Caco-2 (cell line): ENCODE results near the gene SCAP. TPM values are rescaled to one million over a fixed set of nuclear protein-coding genes. Genes with fewer than 3 reads are reported as not detected.

Source experiments
- BruUV-seq: library from RNA; stranded (reverse); fragments of 400-500 nt; replicated peaks from 2 replicates; lab custom pipeline; 2021; lab: Mats Ljungman, UMichigan
- CTCF ChIA-PET: fragments of 300-600 bp; sonication (Branson Sonifier 250); formaldehyde crosslinking; loops from one replicate; lab custom pipeline; 2022; ENCODE audit warnings: antibody characterized with exemption; lab: Charles Lee
- POLR2A ChIA-PET: fragments of 300-600 bp; sonication (Branson Sonifier 250); formaldehyde crosslinking; loops from one replicate; lab custom pipeline; 2022; ENCODE audit warnings: antibody characterized with exemption; lab: Charles Lee
- DNase-seq, 2 experiments: peaks; one replicate each; pipeline versions ENCODE4 v3.0.0 to v3.0.0-alpha.2; 2020 to 2022
- H3K27me3 ChIP-seq: replicated peaks from 2 replicates; pipeline ENCODE4 v1.6.0; 2011; ENCODE audit warnings: low read length; ENCODE audit not compliant: control insufficient read depth, insufficient read depth
- H3K36me3 ChIP-seq: 2 replicates; pipeline ENCODE4 v1.5.1; 2011; ENCODE audit warnings: low read length; ENCODE audit not compliant: control insufficient read depth, insufficient read depth
- H3K4me1 ChIP-seq: fragments of 250-450 bp; sonication (Bioruptor Pico); 2 replicates; pipeline ENCODE4 v1.5.1; 2020; ENCODE audit warnings: mild to moderate bottlenecking
- H3K4me3 ChIP-seq: 2 replicates; pipeline ENCODE4 v1.5.1; 2011; ENCODE audit warnings: low read depth, mild to moderate bottlenecking, control low read depth, low read length
- H3K9me3 ChIP-seq: fragments of 250-450 bp; sonication (Bioruptor Pico); 2 replicates; pipeline ENCODE4 v1.5.1; 2020; ENCODE audit warnings: mild to moderate bottlenecking, moderate library complexity
- H3K27ac Mint-ChIP-seq: one replicate; pipeline ENCODE4 v1.8.0; 2022; ENCODE audit warnings: mixed read lengths; ENCODE audit not compliant: unreplicated experiment
- H3K27me3 Mint-ChIP-seq: one replicate; pipeline ENCODE4 v1.8.0; 2022; ENCODE audit warnings: mixed read lengths; ENCODE audit not compliant: insufficient read depth, unreplicated experiment
- H3K36me3 Mint-ChIP-seq: one replicate; pipeline ENCODE4 v1.8.0; 2022; ENCODE audit warnings: mild to moderate bottlenecking, mixed read lengths; ENCODE audit not compliant: insufficient read depth, unreplicated experiment
- H3K4me1 Mint-ChIP-seq: one replicate; pipeline ENCODE4 v1.8.0; 2022; ENCODE audit warnings: low read depth, mixed read lengths; ENCODE audit not compliant: unreplicated experiment
- H3K4me3 Mint-ChIP-seq: one replicate; pipeline ENCODE4 v1.8.0; 2022; ENCODE audit warnings: mild to moderate bottlenecking, moderate library complexity, mixed read lengths; ENCODE audit not compliant: unreplicated experiment
- H3K9me3 Mint-ChIP-seq: one replicate; pipeline ENCODE4 v1.8.0; 2022; ENCODE audit warnings: mixed read lengths; ENCODE audit not compliant: unreplicated experiment
- intact Hi-C: fragments of 100-400 bp; cut with micrococcal nuclease; formaldehyde crosslinking; loops from one replicate; pipeline ENCODE4 v1.10.0; 2022; ENCODE audit not compliant: unreplicated experiment
- total RNA-seq: library from RNA; stranded (reverse); gene quantifications from 2 replicates; pipeline ENCODE4 v1.2.3, GENCODE V29; 2022
- TF ChIP-seq, protein P1 (sequence below), 2 experiments: fragments of 200-600 bp in 1 of 2; IDR thresholded peaks; 1 replicate in 1 of 2; 2 replicates in 1 of 2; pipeline versions ENCODE4 v1.5.1 to v1.8.0; 2011 to 2022; ENCODE audit warnings: antibody characterized with exemption in 1 of 2, control low read depth in 1 of 2, inconsistent platforms in 1 of 2, low read depth in 1 of 2, low read length in 1 of 2, mild to moderate bottlenecking in 1 of 2, moderate library complexity in 1 of 2; ENCODE audit not compliant: insufficient read depth in 1 of 2, severe bottlenecking in 1 of 2, unreplicated experiment in 1 of 2

Gene SCAP
- total RNA-seq, 1 experiment from 2014 or later: 115 TPM

DNA sequence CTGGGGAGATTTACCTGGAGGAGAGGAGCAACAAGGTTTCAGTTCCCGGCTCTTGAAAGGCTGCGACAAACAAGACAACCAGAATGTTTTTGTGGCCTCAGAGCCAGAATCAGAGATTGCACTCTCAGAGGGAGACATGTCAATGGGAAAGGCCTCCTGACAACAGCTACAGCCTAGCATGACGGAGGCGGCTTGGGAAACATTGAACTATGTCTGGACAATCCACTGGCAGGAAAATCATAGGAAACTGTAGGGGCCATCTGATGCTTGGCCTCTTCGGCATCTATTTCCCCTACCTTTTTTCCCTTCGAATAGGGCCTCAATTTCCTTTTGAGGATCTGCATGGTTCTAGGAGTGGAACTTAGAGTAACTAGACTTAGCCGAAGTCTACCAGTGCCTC is 108.1 kb downstream of the SCAP start:
- no peaks in the 10 kb centered on the region for H3K36me3 ChIP-seq
- Mint-ChIP-seq H3K27ac (no peak overlapping the region), H3K36me3 (no peaks in the 10 kb centered on the region), H3K4me1 (peaks cover 6% of the 10 kb centered on the region), H3K27me3 (no peaks in the 10 kb centered on the region), H3K4me3 (no peak overlapping the region), H3K9me3 (no peaks in the 10 kb centered on the region)
- H3K27me3 ChIP-seq: no peaks in the 10 kb centered on the region
- intact Hi-C loops: no loop called here
- peak in 1 of 2 experiments; percentile 6 for DNase-seq
- POLR2A ChIA-PET: no interaction called here
- BruUV-seq: no TSS peak
- TF ChIP-seq, protein P1, sequence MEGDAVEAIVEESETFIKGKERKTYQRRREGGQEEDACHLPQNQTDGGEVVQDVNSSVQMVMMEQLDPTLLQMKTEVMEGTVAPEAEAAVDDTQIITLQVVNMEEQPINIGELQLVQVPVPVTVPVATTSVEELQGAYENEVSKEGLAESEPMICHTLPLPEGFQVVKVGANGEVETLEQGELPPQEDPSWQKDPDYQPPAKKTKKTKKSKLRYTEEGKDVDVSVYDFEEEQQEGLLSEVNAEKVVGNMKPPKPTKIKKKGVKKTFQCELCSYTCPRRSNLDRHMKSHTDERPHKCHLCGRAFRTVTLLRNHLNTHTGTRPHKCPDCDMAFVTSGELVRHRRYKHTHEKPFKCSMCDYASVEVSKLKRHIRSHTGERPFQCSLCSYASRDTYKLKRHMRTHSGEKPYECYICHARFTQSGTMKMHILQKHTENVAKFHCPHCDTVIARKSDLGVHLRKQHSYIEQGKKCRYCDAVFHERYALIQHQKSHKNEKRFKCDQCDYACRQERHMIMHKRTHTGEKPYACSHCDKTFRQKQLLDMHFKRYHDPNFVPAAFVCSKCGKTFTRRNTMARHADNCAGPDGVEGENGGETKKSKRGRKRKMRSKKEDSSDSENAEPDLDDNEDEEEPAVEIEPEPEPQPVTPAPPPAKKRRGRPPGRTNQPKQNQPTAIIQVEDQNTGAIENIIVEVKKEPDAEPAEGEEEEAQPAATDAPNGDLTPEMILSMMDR (IDR thresholded peaks at IDR 0.05; ENCODE audit: insufficient read depth in 1 of 2, low read depth in 1 of 2, low read length in 1 of 2, severe bottlenecking in 1 of 2, unreplicated experiment in 1 of 2): no peak
- no peak overlapping the region for H3K4me3 ChIP-seq
- CTCF ChIA-PET: no interaction called here
- H3K4me1 ChIP-seq: no peaks in the 10 kb centered on the region
- no peaks in the 10 kb centered on the region for H3K9me3 ChIP-seq

GRCh38 chr3:47366833-47367232 is 108.9 kb downstream of the SCAP start:
- H3K36me3 Mint-ChIP-seq: no peaks in the 10 kb centered on the region
- TF ChIP-seq, protein P1 (IDR thresholded peaks at IDR 0.05; ENCODE audit: insufficient read depth in 1 of 2, low read depth in 1 of 2, low read length in 1 of 2, severe bottlenecking in 1 of 2, unreplicated experiment in 1 of 2): no peak
- Histone ChIP-seq H3K9me3 (no peaks in the 10 kb centered on the region), H3K27me3 (no peaks in the 10 kb centered on the region), H3K4me3 (no peak overlapping the region), H3K36me3 (no peaks in the 10 kb centered on the region), H3K4me1 (no peaks in the 10 kb centered on the region)
- DNase-seq: peak in 1 of 2 experiments; percentile 8
- no peaks in the 10 kb centered on the region for H3K27me3 Mint-ChIP-seq
- peaks cover 6% of the 10 kb centered on the region for H3K4me1 Mint-ChIP-seq
- no peak overlapping the region for H3K4me3 Mint-ChIP-seq
- intact Hi-C loops: no loop called here
- ChIA-PET CTCF (no interaction called here), POLR2A (no interaction called here)
- no peak overlapping the region for H3K27ac Mint-ChIP-seq
- BruUV-seq: no TSS peak
- no peaks in the 10 kb centered on the region for H3K9me3 Mint-ChIP-seq

- no peak overlapping the region for H3K27ac Mint-ChIP-seq
- peaks cover 6% of the 10 kb centered on the region for H3K4me1 Mint-ChIP-seq
- H3K9me3 Mint-ChIP-seq: peaks cover 2% of the 10 kb centered on the region
- Histone ChIP-seq H3K36me3 (no peaks in the 10 kb centered on the region), H3K27me3 (no peaks in the 10 kb centered on the region), H3K4me1 (no peaks in the 10 kb centered on the region), H3K9me3 (peaks cover under 1% of the 10 kb centered on the region; the same call in 1 of the 2 replicates), H3K4me3 (no peak overlapping the region)
- TF ChIP-seq, protein P1 (IDR thresholded peaks at IDR 0.05; ENCODE audit: insufficient read depth in 1 of 2, low read depth in 1 of 2, low read length in 1 of 2, severe bottlenecking in 1 of 2, unreplicated experiment in 1 of 2): no peak
- peak in 1 of 2 experiments; percentile 3 for DNase-seq
- CTCF ChIA-PET: no interaction called here
- no peak overlapping the region for H3K4me3 Mint-ChIP-seq
- intact Hi-C loops: no loop called here
- BruUV-seq: no TSS peak
- no peaks in the 10 kb centered on the region for H3K36me3 Mint-ChIP-seq
- POLR2A ChIA-PET: no interaction called here
- no peaks in the 10 kb centered on the region for H3K27me3 Mint-ChIP-seq
These were observed 110.3 kb downstream of the SCAP start for GRCh38 chr3:47365213-47366153.

Other genes starting within 250 kb of the SCAP start
- gene KIF9, start 193.1 kb downstream of the SCAP start, total RNA-seq: 7.1 and 7.2 TPM in 2 replicates
- gene KLHL18, start 193.0 kb downstream of the SCAP start, total RNA-seq: 26.1 and 29.5 TPM in 2 replicates
- 46.8 and 49.6 TPM in 2 replicates for gene PTPN23, start 94.9 kb downstream of the SCAP start, total RNA-seq
- gene ELP6, start 37.8 kb upstream of the SCAP start, total RNA-seq: 41.0 and 42.0 TPM in 2 replicates
- gene CSPG5, start 102.9 kb upstream of the SCAP start, total RNA-seq: 0.67 and 0.77 TPM in 2 replicates